Breast epithelium (tissue), 4 donors: ENCODE results near the gene SRGN. TPM values are rescaled to one million over a fixed set of nuclear protein-coding genes. Genes with fewer than 3 reads are reported as not detected.

Source experiments
- DNase-seq, 2 donors: peaks; one replicate each; pipeline ENCODE4 v3.0.0-alpha.2; 2019; ENCODE audit warnings: low spot score in 2 of 2
- H3K27ac ChIP-seq, 2 donors: fragments of 200-600 bp; sonication (generic) in 1 of 2; one replicate each; pipeline ENCODE4 v1.5.1; 2016 to 2019; ENCODE audit warnings: mild to moderate bottlenecking in 1 of 2
- H3K27me3 ChIP-seq, 2 donors: fragments of 200-600 bp; sonication (generic) in 1 of 2; one replicate each; pipeline versions ENCODE4 v1.5.1 to v1.6.0; 2017 to 2019; ENCODE audit warnings: control low read depth in 1 of 2, mild to moderate bottlenecking in 1 of 2
- H3K36me3 ChIP-seq: fragments of 200-600 bp; one replicate; pipeline ENCODE4 v1.5.1; 2019
- H3K4me1 ChIP-seq, 2 donors: fragments of 200-600 bp; sonication (generic); one replicate each; pipeline ENCODE4 v1.5.1; 2016 to 2019; ENCODE audit warnings: control low read depth in 1 of 2
- H3K4me3 ChIP-seq, 3 donors: fragments of 200-600 bp; sonication (generic); 1 replicate in 2 of 3; 2 replicates in 1 of 3; pipeline ENCODE4 v1.5.1; 2016 to 2019; ENCODE audit warnings: mild to moderate bottlenecking in 3 of 3, moderate library complexity in 2 of 3
- H3K9me3 ChIP-seq, 2 donors: fragments of 200-600 bp; sonication (generic) in 1 of 2; one replicate each; pipeline ENCODE4 v1.5.1; 2016 to 2019; ENCODE audit warnings: control low read depth in 1 of 2
- POLR2A ChIP-seq: fragments of 450-650 bp; IDR thresholded peaks from one replicate; pipeline ENCODE4 v1.6.1; 2016; ENCODE audit warnings: antibody characterized with exemption, mild to moderate bottlenecking, moderate library complexity
- POLR2AphosphoS5 ChIP-seq, 3 donors: sonication (generic); formaldehyde crosslinking; IDR thresholded peaks; one replicate each; pipeline ENCODE4 v1.6.1; 2017; ENCODE audit warnings: antibody characterized with exemption in 3 of 3
- intact Hi-C: fragments of 100-400 bp; cut with DNase I; formaldehyde crosslinking; loops from one replicate; pipeline ENCODE4 v1.15.1; 2023; ENCODE audit warnings: low total_unique reads
- total RNA-seq, 3 donors: library from RNA; depleted of rRNA; stranded (reverse); fragments of >200 nt; gene quantifications; one replicate each; pipeline ENCODE4 v1.1.0, GENCODE V29; 2016
- TF ChIP-seq, protein P1 (sequence below), 3 donors: fragments of 450-650 bp; IDR thresholded peaks; one replicate each; pipeline ENCODE4 v1.5.1; 2016 to 2017; ENCODE audit warnings: antibody characterized with exemption in 3 of 3, mild to moderate bottlenecking in 3 of 3, moderate library complexity in 3 of 3

The SRGN gene
- total RNA-seq, 3 donors from 2014 or later = 97.2 to 208 (median 114) TPM

GRCh38 chr10:69073026-69073425 lies 14.9 kb upstream of the SRGN start:
- Histone ChIP-seq H3K27ac (no peak overlapping the region), H3K27me3 (no peaks in the 10 kb centered on the region), H3K36me3 (no peaks in the 10 kb centered on the region), H3K4me3 (no peak overlapping the region), H3K4me1 (no peaks in the 10 kb centered on the region), H3K9me3 (no peaks in the 10 kb centered on the region)
- no peak for DNase-seq
- intact Hi-C loops = no loop called here
- no peak for TF ChIP-seq POLR2A
- no peak for TF ChIP-seq POLR2AphosphoS5 (IDR thresholded peaks at IDR 0.05)
- TF ChIP-seq, protein P1, sequence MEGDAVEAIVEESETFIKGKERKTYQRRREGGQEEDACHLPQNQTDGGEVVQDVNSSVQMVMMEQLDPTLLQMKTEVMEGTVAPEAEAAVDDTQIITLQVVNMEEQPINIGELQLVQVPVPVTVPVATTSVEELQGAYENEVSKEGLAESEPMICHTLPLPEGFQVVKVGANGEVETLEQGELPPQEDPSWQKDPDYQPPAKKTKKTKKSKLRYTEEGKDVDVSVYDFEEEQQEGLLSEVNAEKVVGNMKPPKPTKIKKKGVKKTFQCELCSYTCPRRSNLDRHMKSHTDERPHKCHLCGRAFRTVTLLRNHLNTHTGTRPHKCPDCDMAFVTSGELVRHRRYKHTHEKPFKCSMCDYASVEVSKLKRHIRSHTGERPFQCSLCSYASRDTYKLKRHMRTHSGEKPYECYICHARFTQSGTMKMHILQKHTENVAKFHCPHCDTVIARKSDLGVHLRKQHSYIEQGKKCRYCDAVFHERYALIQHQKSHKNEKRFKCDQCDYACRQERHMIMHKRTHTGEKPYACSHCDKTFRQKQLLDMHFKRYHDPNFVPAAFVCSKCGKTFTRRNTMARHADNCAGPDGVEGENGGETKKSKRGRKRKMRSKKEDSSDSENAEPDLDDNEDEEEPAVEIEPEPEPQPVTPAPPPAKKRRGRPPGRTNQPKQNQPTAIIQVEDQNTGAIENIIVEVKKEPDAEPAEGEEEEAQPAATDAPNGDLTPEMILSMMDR (IDR thresholded peaks at IDR 0.05) = no peak

- DNase-seq = no peak
These were observed 14.1 kb upstream of the SRGN start for GRCh38 chr10:69073736-69074364.

GRCh38 chr10:69074532-69074931 lies 13.4 kb upstream of the SRGN start:
- H3K27ac ChIP-seq = no peak overlapping the region
- no peaks in the 10 kb centered on the region for H3K9me3 ChIP-seq
- no peaks in the 10 kb centered on the region for H3K36me3 ChIP-seq
- TF ChIP-seq, protein P1 (IDR thresholded peaks at IDR 0.05) = no peak
- no peak for TF ChIP-seq POLR2A
- no peak for TF ChIP-seq POLR2AphosphoS5 (IDR thresholded peaks at IDR 0.05)
- no peak overlapping the region for H3K4me3 ChIP-seq
- DNase-seq = no peak
- no peaks in the 10 kb centered on the region for H3K27me3 ChIP-seq
- intact Hi-C loops = no loop called here
- H3K4me1 ChIP-seq = no peaks in the 10 kb centered on the region

More at GRCh38 chr10:69073736-69074364, 14.1 kb upstream of the SRGN start:
- Histone ChIP-seq H3K9me3 (no peaks in the 10 kb centered on the region), H3K4me3 (no peak overlapping the region), H3K36me3 (no peaks in the 10 kb centered on the region), H3K4me1 (no peaks in the 10 kb centered on the region), H3K27me3 (no peaks in the 10 kb centered on the region), H3K27ac (no peak overlapping the region)
- intact Hi-C loops = no loop called here
- TF ChIP-seq, protein P1 (IDR thresholded peaks at IDR 0.05) = no peak
- TF ChIP-seq POLR2A (no peak), POLR2AphosphoS5 (IDR thresholded peaks at IDR 0.05) (no peak)

- TF ChIP-seq POLR2AphosphoS5 (IDR thresholded peaks at IDR 0.05) (no peak), POLR2A (no peak)
- TF ChIP-seq, protein P1 (IDR thresholded peaks at IDR 0.05) = no peak
- Histone ChIP-seq H3K27me3 (no peaks in the 10 kb centered on the region), H3K36me3 (no peaks in the 10 kb centered on the region), H3K27ac (no peak overlapping the region), H3K4me3 (no peak overlapping the region), H3K9me3 (no peaks in the 10 kb centered on the region), H3K4me1 (no peaks in the 10 kb centered on the region)
- intact Hi-C loops = no loop called here
- no peak for DNase-seq
These were observed 12.5 kb upstream of the SRGN start for GRCh38 chr10:69075431-69075830.

GRCh38 chr10:69078311-69078710 lies 9.6 kb upstream of the SRGN start:
- H3K9me3 ChIP-seq = no peaks in the 10 kb centered on the region
- H3K27me3 ChIP-seq = no peaks in the 10 kb centered on the region
- no peaks in the 10 kb centered on the region for H3K4me1 ChIP-seq
- no peak for TF ChIP-seq POLR2A
- TF ChIP-seq, protein P1 (IDR thresholded peaks at IDR 0.05) = no peak
- no peak for TF ChIP-seq POLR2AphosphoS5 (IDR thresholded peaks at IDR 0.05)
- H3K27ac ChIP-seq = no peak overlapping the region
- no peak for DNase-seq
- no peaks in the 10 kb centered on the region for H3K36me3 ChIP-seq
- H3K4me3 ChIP-seq = no peak overlapping the region
- intact Hi-C loops = no loop called here
